IMR-90 (cell line): ENCODE results near the gene SLC22A14. TPM values are rescaled to one million over a fixed set of nuclear protein-coding genes. Genes with fewer than 3 reads are reported as not detected.

Source experiments
- ATAC-seq: fragments of 200-7000 bp; cut with Tn5 transposase; 2 replicates; pipeline ENCODE4 v1.9.1; 2020; ENCODE audit warnings: low read depth, mild to moderate bottlenecking, moderate library complexity
- BruUV-seq: library from RNA; stranded (reverse); fragments of 400-500 nt; replicated peaks from 2 replicates; lab custom pipeline; 2021; lab: Mats Ljungman, UMichigan
- CTCF ChIA-PET: fragments of 300-600 bp; formaldehyde crosslinking; extraction: SDS; loops from one replicate; lab custom pipeline; 2021; ENCODE audit warnings: antibody characterized with exemption; lab: Yijun Ruan, JAX
- POLR2A ChIA-PET: fragments of 300-600 bp; sonication (Branson Sonifier 250); formaldehyde crosslinking; loops from one replicate; lab custom pipeline; 2022; ENCODE audit warnings: antibody characterized with exemption; ENCODE audit not compliant: unreplicated experiment; lab: Charles Lee
- DNase-seq: peaks from one replicate; pipeline ENCODE4 v3.0.0; 2013
- H2AFZ ChIP-seq: replicated peaks from 2 replicates; pipeline ENCODE3; 2013; ENCODE audit warnings: low read length, mild to moderate bottlenecking; ENCODE audit not compliant: poor library complexity
- H2AK5ac ChIP-seq: 2 replicates; pipeline ENCODE4 v1.6.1; 2013; ENCODE audit warnings: low read depth, low read length, inconsistent platforms
- H2AK9ac ChIP-seq: replicated peaks from 2 replicates; pipeline ENCODE3; 2013; ENCODE audit warnings: mild to moderate bottlenecking, low read depth, low read length, moderate library complexity; ENCODE audit not compliant: poor library complexity
- H2BK120ac ChIP-seq: 2 replicates; pipeline ENCODE4 v1.6.1; 2013; ENCODE audit warnings: low read depth, low read length, inconsistent platforms
- H2BK15ac ChIP-seq: 3 replicates; pipeline ENCODE4 v1.6.1; 2013; ENCODE audit warnings: low read depth, low read length, inconsistent platforms
- H2BK20ac ChIP-seq: 2 replicates; pipeline ENCODE4 v1.6.1; 2013; ENCODE audit warnings: low read depth, mild to moderate bottlenecking, inconsistent platforms, low read length, moderate library complexity
- H2BK5ac ChIP-seq: 2 replicates; pipeline ENCODE4 v1.6.1; 2013; ENCODE audit warnings: mild to moderate bottlenecking, low read depth, low read length, inconsistent platforms; ENCODE audit not compliant: poor library complexity, severe bottlenecking
- H3K14ac ChIP-seq: replicated peaks from 2 replicates; pipeline ENCODE4 v1.6.1; 2013; ENCODE audit warnings: low read depth, low read length, inconsistent platforms
- H3K18ac ChIP-seq: 2 replicates; pipeline ENCODE4 v1.6.1; 2013; ENCODE audit warnings: low read depth, low read length, control low read depth
- H3K23ac ChIP-seq: 2 replicates; pipeline ENCODE4 v1.6.1; 2013; ENCODE audit warnings: low read depth, low read length, inconsistent platforms
- H3K27ac ChIP-seq: 2 replicates; pipeline ENCODE4 v1.5.1; 2013; ENCODE audit warnings: mild to moderate bottlenecking, control low read depth, low read length; ENCODE audit not compliant: insufficient read depth
- H3K27me3 ChIP-seq: 2 replicates; pipeline ENCODE4 v1.6.1; 2013; ENCODE audit warnings: low read length; ENCODE audit not compliant: control insufficient read depth, insufficient read depth
- H3K36me3 ChIP-seq: 2 replicates; pipeline ENCODE4 v1.6.1; 2013; ENCODE audit warnings: low read length, mixed read lengths; ENCODE audit not compliant: control insufficient read depth, insufficient read depth
- H3K4ac ChIP-seq: 2 replicates; pipeline ENCODE4 v1.6.1; 2013; ENCODE audit warnings: low read depth, low read length, inconsistent platforms
- H3K4me1 ChIP-seq: 2 replicates; pipeline ENCODE4 v1.6.1; 2013; ENCODE audit warnings: low read length, mixed read lengths; ENCODE audit not compliant: control insufficient read depth, insufficient read depth
- H3K4me2 ChIP-seq: 2 replicates; pipeline ENCODE4 v1.6.1; 2013; ENCODE audit warnings: low read depth, mild to moderate bottlenecking, control low read depth, low read length, moderate library complexity
- H3K4me3 ChIP-seq: 2 replicates; pipeline ENCODE4 v1.5.1; 2013; ENCODE audit warnings: low read depth, mild to moderate bottlenecking, control low read depth, low read length, moderate library complexity; ENCODE audit not compliant: insufficient read depth
- H3K56ac ChIP-seq: 2 replicates; pipeline ENCODE4 v1.6.1; 2013; ENCODE audit warnings: low read length, inconsistent platforms; ENCODE audit not compliant: insufficient read depth; ENCODE audit errors: extremely low read depth
- H3K79me1 ChIP-seq, 2 experiments: 2 replicates each; pipeline ENCODE4 v1.6.1; 2013; ENCODE audit warnings: low read length in 2 of 2, inconsistent platforms in 1 of 2, low read depth in 1 of 2
- H3K9ac ChIP-seq: 2 replicates; pipeline ENCODE4 v1.6.1; 2013; ENCODE audit warnings: low read depth, low read length, control low read depth
- H3K9me1 ChIP-seq: 2 replicates; pipeline ENCODE4 v1.6.1; 2013; ENCODE audit warnings: low read length, inconsistent platforms; ENCODE audit not compliant: insufficient read depth
- H3K9me3 ChIP-seq: 2 replicates; pipeline ENCODE4 v1.6.1; 2013; ENCODE audit warnings: low read length; ENCODE audit not compliant: control insufficient read depth, insufficient read depth
- H4K20me1 ChIP-seq: 2 replicates; pipeline ENCODE4 v1.6.1; 2013; ENCODE audit warnings: low read length, inconsistent platforms; ENCODE audit not compliant: insufficient read depth
- H4K5ac ChIP-seq: 2 replicates; pipeline ENCODE4 v1.6.1; 2013; ENCODE audit warnings: mild to moderate bottlenecking, low read depth, low read length, control low read depth
- H4K8ac ChIP-seq, 2 experiments: 2 replicates each; pipeline ENCODE4 v1.6.1; 2013; ENCODE audit warnings: low read depth in 2 of 2, low read length in 2 of 2, control low read depth in 1 of 2, inconsistent platforms in 1 of 2
- H4K91ac ChIP-seq: 2 replicates; pipeline ENCODE4 v1.6.1; 2013; ENCODE audit warnings: low read depth, low read length, inconsistent platforms; ENCODE audit not compliant: insufficient read depth
- BHLHE40 ChIP-seq: fragments of 150-350 bp; IDR thresholded peaks from 2 replicates; pipeline ENCODE4 v1.6.1; 2016; ENCODE audit warnings: mild to moderate bottlenecking, low read depth, low read length
- CHD1 ChIP-seq: IDR thresholded peaks from 2 replicates; pipeline ENCODE4 v1.6.1; 2012; ENCODE audit warnings: low read depth, low read length, improper control_type of control experiment
- CTCF ChIP-seq: conservative IDR thresholded peaks from 2 replicates; pipeline ENCODE4 v1.5.1; 2012; ENCODE audit warnings: mild to moderate bottlenecking, low read depth, low read length, improper control_type of control experiment
- ELK1 ChIP-seq: fragments of 150-350 bp; IDR thresholded peaks from 2 replicates; pipeline ENCODE4 v1.6.1; 2016; ENCODE audit warnings: low read depth, mild to moderate bottlenecking, low read length, moderate library complexity, borderline replicate concordance
- FOS ChIP-seq: fragments of 150-350 bp; IDR thresholded peaks from 2 replicates; pipeline ENCODE4 v1.6.1; 2016; ENCODE audit warnings: low read depth, low read length
- MAFK ChIP-seq: IDR thresholded peaks from 2 replicates; pipeline ENCODE4 v1.6.1; 2012; ENCODE audit warnings: low read depth, low read length, improper control_type of control experiment
- MAZ ChIP-seq: IDR thresholded peaks from 2 replicates; pipeline ENCODE4 v1.6.1; 2012; ENCODE audit warnings: low read depth, mild to moderate bottlenecking, low read length, improper control_type of control experiment, moderate library complexity, borderline replicate concordance
- MXI1 ChIP-seq: IDR thresholded peaks from 2 replicates; pipeline ENCODE4 v1.6.1; 2012; ENCODE audit warnings: low read depth, mild to moderate bottlenecking, low read length, moderate library complexity, borderline replicate concordance
- NFE2L2 ChIP-seq: fragments of 150-350 bp; IDR thresholded peaks from 2 replicates; pipeline ENCODE4 v1.6.1; 2016; ENCODE audit warnings: low read depth, mild to moderate bottlenecking, low read length
- POLR2A ChIP-seq: IDR thresholded peaks from 2 replicates; pipeline ENCODE4 v1.6.1; 2012; ENCODE audit warnings: mild to moderate bottlenecking, low read depth, low read length
- RAD21 ChIP-seq: IDR thresholded peaks from 2 replicates; pipeline ENCODE4 v1.6.1; 2012; ENCODE audit warnings: low read length, improper control_type of control experiment
- RFX5 ChIP-seq: IDR thresholded peaks from 2 replicates; pipeline ENCODE4 v1.8.0; 2012; ENCODE audit warnings: low read depth, mild to moderate bottlenecking, low read length, moderate library complexity
- SMC3 ChIP-seq: fragments of 150-350 bp; IDR thresholded peaks from 2 replicates; pipeline ENCODE4 v1.6.1; 2016; ENCODE audit warnings: low read depth, mild to moderate bottlenecking, antibody characterized with exemption, low read length, moderate library complexity
- USF2 ChIP-seq: fragments of 150-350 bp; IDR thresholded peaks from 2 replicates; pipeline ENCODE4 v1.6.1; 2017; ENCODE audit warnings: mild to moderate bottlenecking, antibody characterized with exemption, low read length, low read depth
- WGBS, 2 experiments: methylation state at CpG; one replicate each; pipeline versions ENCODE4 v1.1.5 to v1.1.7; 2013; ENCODE audit warnings: missing lambda C conversion rate in 2 of 2; ENCODE audit not compliant: insufficient read length in 1 of 2; ENCODE audit errors: extremely low coverage in 2 of 2; 5-methylcytosine and 5-hydroxymethylcytosine counted together
- dilution Hi-C: fragments of 300-500 bp; cut with HindIII; formaldehyde crosslinking; loops from one replicate; pipeline ENCODE4 v1.14.3; 2018; ENCODE audit warnings: low sequenced_read_pairs; ENCODE audit not compliant: unreplicated experiment
- in situ Hi-C: fragments of 300-500 bp; cut with MboI; formaldehyde crosslinking; loops from 3 replicates; pipeline ENCODE4 v1.14.3; 2019; ENCODE audit warnings: low sequenced_read_pairs, inconsistent platforms, mixed read lengths
- intact Hi-C: fragments of 100-400 bp; cut with micrococcal nuclease; formaldehyde crosslinking; loops from 2 replicates; pipeline ENCODE4 v1.10.0; 2022
- polyA plus RNA-seq, 3 experiments: library from polyadenylated mRNA; depleted of rRNA; stranded (reverse); fragments of >200 nt; gene quantifications; 2 replicates each; pipeline ENCODE4 v1.2.3, GENCODE V29; 2012; ENCODE audit warnings: low replicate concordance in 1 of 3
- total RNA-seq: library from RNA; depleted of rRNA; stranded (reverse); fragments of >200 nt; gene quantifications from 2 replicates; pipeline ENCODE4 v1.2.3, GENCODE V29; 2012

Gene SLC22A14
- total and polyA plus RNA-seq, 2 of the 4 experiments (the other 2 are of a cell fraction): under 0.01 to 0.07 TPM

GRCh38 chr3:38283810-38284755 lies 2.0 kb downstream of the SLC22A14 start:
- H3K27ac ChIP-seq: no peak overlapping the region
- no peak overlapping the region for H3K4ac ChIP-seq
- 0 out of 2 replicates have a peak, but pooled peaks cover under 1% of the 10 kb centered on the region for H3K9me1 ChIP-seq
- no peaks in the 10 kb centered on the region for H3K79me1 ChIP-seq
- H3K4me1 ChIP-seq: no peaks in the 10 kb centered on the region
- no peak overlapping the region for H2AK9ac ChIP-seq
- no peak overlapping the region for H2AK5ac ChIP-seq
- no peaks in the 10 kb centered on the region for H3K27me3 ChIP-seq
- H2BK20ac ChIP-seq: no peak overlapping the region
- H3K14ac ChIP-seq: no peak overlapping the region
- H4K5ac ChIP-seq: no peak overlapping the region
- no peak overlapping the region for H2AFZ ChIP-seq
- no peaks in the 10 kb centered on the region for H3K9me3 ChIP-seq
- H2BK15ac ChIP-seq: no peak overlapping the region
- H4K20me1 ChIP-seq: no peaks in the 10 kb centered on the region
- ChIA-PET POLR2A (no interaction called here), CTCF (interaction anchor here (0.6 kb wide), 1 partner anchor 22 kb away, joined by 3 read pairs; no protein-coding TSS in a partner anchor)
- WGBS, 2 experiments: no CpG with 5 or more reads among the region's 16 CpGs
- no peak overlapping the region for H4K8ac ChIP-seq
- H3K9ac ChIP-seq: no peak overlapping the region
- H3K36me3 ChIP-seq: no peaks in the 10 kb centered on the region
- no TSS peak for BruUV-seq
- no peak overlapping the region for H2BK5ac ChIP-seq
- H3K18ac ChIP-seq: no peak overlapping the region
- H3K4me3 ChIP-seq: no peak overlapping the region
- H2BK120ac ChIP-seq: no peak overlapping the region
- no peak overlapping the region for H3K23ac ChIP-seq
- intact Hi-C loops: no loop called here
- ATAC-seq (peak; percentile 70), DNase-seq (peak; percentile 53)
- no peak overlapping the region for H3K56ac ChIP-seq
- in situ Hi-C loops: no loop called here
- dilution Hi-C loops: no loop called here
- H3K4me2 ChIP-seq: no peak overlapping the region
- no peak overlapping the region for H4K91ac ChIP-seq
- TF ChIP-seq CTCF (no peak), USF2 (no peak), POLR2A (no peak), MAFK (no peak), CHD1 (no peak), NFE2L2 (no peak), SMC3 (no peak), RFX5 (no peak), ELK1 (no peak), BHLHE40 (no peak), FOS (no peak), MAZ (no peak), RAD21 (no peak), MXI1 (no peak)
